Measurements from ENCODE around the gene C2orf42.
"Not testable (repeated sequence)": the region's sequence is repeated elsewhere in the genome, so short reads cannot be mapped to it uniquely, and the experiment has no call there.

The C2orf42 gene

DNA sequence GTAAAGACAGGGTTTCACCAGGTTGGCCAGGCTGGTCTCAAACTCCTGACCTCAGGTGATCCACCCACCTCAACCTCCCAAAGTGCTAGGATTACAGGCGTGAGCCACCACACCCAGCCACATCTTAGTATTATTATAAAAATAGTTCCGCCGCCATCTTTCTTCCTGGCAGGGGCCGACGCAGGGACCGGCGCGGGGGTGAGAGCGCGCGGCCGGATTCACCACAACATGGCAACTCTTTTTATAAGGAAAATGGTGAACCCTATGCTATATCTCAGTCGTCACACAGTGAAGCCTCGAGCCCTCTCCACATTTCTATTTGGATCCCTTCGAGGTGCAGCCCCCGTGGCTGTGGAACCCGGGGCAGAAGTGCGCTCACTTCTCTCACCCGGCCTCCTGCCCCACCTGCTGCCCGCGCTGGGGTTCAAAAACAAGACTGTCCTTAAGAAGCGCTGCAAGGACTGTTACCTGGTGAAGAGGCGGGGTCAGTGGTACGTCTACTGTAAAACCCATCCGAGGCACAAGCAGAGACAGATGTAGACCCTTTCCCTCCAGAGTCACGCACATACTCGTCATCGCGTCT lies 88.4 kb downstream of the C2orf42 start:
- DNase-seq = not testable (repeated sequence)

DNA sequence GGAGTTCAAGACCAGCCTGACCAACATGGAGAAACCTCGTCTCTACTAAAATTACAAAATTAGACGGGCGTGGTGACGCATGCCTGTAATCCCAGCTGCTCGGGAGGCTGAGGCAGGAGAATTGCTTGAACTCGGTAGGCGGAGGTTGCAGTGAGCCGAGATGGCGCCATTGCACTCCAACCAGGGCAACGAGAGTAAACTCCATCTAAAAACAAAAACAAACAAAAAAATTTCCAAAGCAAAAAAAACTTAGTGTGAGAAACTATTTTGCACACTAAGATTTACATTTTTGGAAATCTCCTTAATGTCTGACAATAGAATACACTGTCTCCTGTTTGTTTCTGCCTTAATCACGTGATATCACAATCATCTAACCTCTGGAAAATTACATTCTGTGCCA lies 89.1 kb downstream of the C2orf42 start:
- DNase-seq = not testable (repeated sequence)

DNA sequence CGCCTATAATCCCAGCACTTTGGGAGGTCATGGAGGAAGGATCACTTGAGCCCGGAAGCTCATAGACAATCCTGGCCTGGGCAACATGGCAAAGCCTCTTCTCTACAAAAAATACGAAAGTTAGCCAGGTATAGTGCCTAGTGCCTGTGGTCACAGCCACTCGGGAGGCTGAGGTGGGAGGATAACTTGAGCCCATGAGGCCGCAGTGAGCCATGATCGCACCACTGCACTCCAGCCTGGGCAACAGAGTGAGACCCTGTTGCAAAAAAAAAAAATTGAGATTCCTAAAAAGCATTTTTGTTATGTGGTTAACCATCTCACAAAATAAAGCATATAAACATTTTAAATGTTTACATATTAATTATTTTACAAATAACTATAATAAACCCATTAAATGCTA lies 89.6 kb downstream of the C2orf42 start:
- no peak for DNase-seq

All from NCI-H774 (cell line).